ENCODE data around the gene GRIK4. TPM values are rescaled to one million over a fixed set of nuclear protein-coding genes. Genes with fewer than 3 reads are reported as not detected.

The GRIK4 gene
- total and polyA plus RNA-seq, 2 donors (not counting 1 experiment from before 2014, with no cell fraction given) = 0.12 to 0.27 TPM

DNA sequence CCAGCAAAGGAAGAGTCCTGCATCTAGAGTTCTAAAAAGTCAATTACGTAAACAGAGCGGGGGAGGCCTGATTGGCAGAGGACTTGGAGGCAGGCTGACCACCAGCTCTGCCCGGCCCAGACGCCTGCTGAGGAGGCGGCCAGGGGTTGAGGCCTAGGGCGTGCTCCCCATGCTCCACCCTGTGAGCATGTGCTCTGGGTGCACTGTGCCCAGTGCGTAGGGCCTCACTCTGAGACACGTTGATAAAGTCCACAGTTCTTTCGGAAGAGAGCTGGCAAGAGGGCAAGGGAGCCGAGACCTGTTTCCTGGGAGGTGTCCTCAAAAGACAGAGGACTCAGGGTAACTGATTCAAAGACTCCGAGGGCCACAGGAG, 25.2 kb downstream of the GRIK4 start:
- H3K27ac ChIP-seq (ENCODE audit: low read length in 2 of 2) = no peak overlapping the region
- POLR2A ChIA-PET = no interaction called here
- H2AFZ ChIP-seq (ENCODE audit: insufficient read depth, low read depth, low read length, poor library complexity, severe bottlenecking) = no peak overlapping the region
- WGBS (ENCODE audit: insufficient coverage) = 92% methylated on average over 11 of the region's 11 CpGs
- H3K4me2 ChIP-seq (replicated peaks; ENCODE audit: low read depth, low read length, poor library complexity, severe bottlenecking) = no peak overlapping the region
- no peak overlapping the region for H3K4me3 ChIP-seq (ENCODE audit: control extremely low read depth in 1 of 5, extremely low read depth in 1 of 5, insufficient read depth in 1 of 5, low read depth in 2 of 5, low read length in 4 of 5)
- H3K36me3 ChIP-seq (replicated peaks in 1 of 2; ENCODE audit: control extremely low read depth in 1 of 2, control insufficient read depth in 1 of 2, extremely low read depth in 1 of 2, insufficient read depth in 2 of 2, low read length in 1 of 2) = no peaks in the 10 kb centered on the region
- intact Hi-C loops (cut with micrococcal nuclease) = no loop called here
- TF ChIP-seq, protein P1, sequence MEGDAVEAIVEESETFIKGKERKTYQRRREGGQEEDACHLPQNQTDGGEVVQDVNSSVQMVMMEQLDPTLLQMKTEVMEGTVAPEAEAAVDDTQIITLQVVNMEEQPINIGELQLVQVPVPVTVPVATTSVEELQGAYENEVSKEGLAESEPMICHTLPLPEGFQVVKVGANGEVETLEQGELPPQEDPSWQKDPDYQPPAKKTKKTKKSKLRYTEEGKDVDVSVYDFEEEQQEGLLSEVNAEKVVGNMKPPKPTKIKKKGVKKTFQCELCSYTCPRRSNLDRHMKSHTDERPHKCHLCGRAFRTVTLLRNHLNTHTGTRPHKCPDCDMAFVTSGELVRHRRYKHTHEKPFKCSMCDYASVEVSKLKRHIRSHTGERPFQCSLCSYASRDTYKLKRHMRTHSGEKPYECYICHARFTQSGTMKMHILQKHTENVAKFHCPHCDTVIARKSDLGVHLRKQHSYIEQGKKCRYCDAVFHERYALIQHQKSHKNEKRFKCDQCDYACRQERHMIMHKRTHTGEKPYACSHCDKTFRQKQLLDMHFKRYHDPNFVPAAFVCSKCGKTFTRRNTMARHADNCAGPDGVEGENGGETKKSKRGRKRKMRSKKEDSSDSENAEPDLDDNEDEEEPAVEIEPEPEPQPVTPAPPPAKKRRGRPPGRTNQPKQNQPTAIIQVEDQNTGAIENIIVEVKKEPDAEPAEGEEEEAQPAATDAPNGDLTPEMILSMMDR (IDR thresholded peaks at IDR 0.05) = no peak
- TF ChIP-seq EZH2 (IDR thresholded peaks at IDR 0.05; ENCODE audit: borderline replicate concordance, insufficient read depth, low read depth, low read length, poor library complexity, severe bottlenecking) = no peak
- H3K4me1 ChIP-seq (ENCODE audit: control insufficient read depth in 2 of 2, insufficient read depth in 2 of 2, low read length in 2 of 2) = peaks cover 21 to 35% of the 10 kb centered on the region in 2 donors
- no peaks in the 10 kb centered on the region for H4K20me1 ChIP-seq (ENCODE audit: control insufficient read depth, insufficient read depth, low read length, poor library complexity, severe bottlenecking)
- CTCF ChIA-PET = no interaction called here
- Mint-ChIP-seq H3K27me3 (peaks cover 23% of the 10 kb centered on the region), H3K9me3 (ENCODE audit: insufficient read depth) (no peaks in the 10 kb centered on the region), H3K4me3 (no peak overlapping the region), H3K27ac (no peak overlapping the region), H3K4me1 (peaks cover 22% of the 10 kb centered on the region)
- ATAC-seq (ENCODE audit: low read depth) (no peak), DNase-seq (no peak)
- peaks cover 0 to 8% (median 0%) of the 10 kb centered on the region in 3 donors for H3K9me3 ChIP-seq (ENCODE audit: control extremely low read depth in 1 of 3, control insufficient read depth in 2 of 3, insufficient read depth in 1 of 3, low read length in 2 of 3)
- no peaks in the 10 kb centered on the region for H3K27me3 ChIP-seq (replicated peaks in 1 of 4; ENCODE audit: control extremely low read depth in 1 of 4, control insufficient read depth in 3 of 4, insufficient read depth in 4 of 4, low read length in 3 of 4)
- H3K79me2 ChIP-seq (ENCODE audit: control insufficient read depth, insufficient read depth, low read length) = no peaks in the 10 kb centered on the region
- no peak overlapping the region for H3K9ac ChIP-seq (ENCODE audit: low read length)

DNA sequence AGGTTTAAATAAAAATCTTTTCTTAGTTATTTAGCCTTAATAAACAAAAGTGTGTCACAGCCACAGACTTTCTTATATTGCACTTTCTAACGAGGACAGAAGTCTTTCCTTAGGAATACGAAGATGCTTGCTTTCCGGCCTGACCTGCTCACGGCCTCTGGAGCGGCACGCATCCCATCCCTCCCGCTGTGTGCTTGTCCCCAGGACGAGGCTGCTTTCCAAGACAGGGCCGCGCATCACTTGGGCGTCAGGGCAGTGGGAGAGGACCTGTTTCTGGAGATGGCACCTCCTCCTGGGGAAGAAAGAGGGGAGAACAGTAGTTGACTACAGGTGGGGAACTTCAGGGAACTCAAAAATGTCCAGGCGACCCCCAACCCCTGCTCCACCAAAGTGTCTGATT, 26.4 kb downstream of the GRIK4 start:
- Mint-ChIP-seq H3K27me3 (peaks cover 13% of the 10 kb centered on the region), H3K4me3 (no peak overlapping the region), H3K27ac (no peak overlapping the region), H3K9me3 (ENCODE audit: insufficient read depth) (no peaks in the 10 kb centered on the region), H3K4me1 (peaks cover 22% of the 10 kb centered on the region)
- Histone ChIP-seq H3K27ac (ENCODE audit: low read length in 2 of 2) (no peak overlapping the region), H3K36me3 (replicated peaks in 1 of 2; ENCODE audit: control extremely low read depth in 1 of 2, control insufficient read depth in 1 of 2, extremely low read depth in 1 of 2, insufficient read depth in 2 of 2, low read length in 1 of 2) (no peaks in the 10 kb centered on the region), H3K4me1 (ENCODE audit: control insufficient read depth in 2 of 2, insufficient read depth in 2 of 2, low read length in 2 of 2) (peaks cover 21 to 35% of the 10 kb centered on the region in 2 donors), H3K9me3 (ENCODE audit: control extremely low read depth in 1 of 3, control insufficient read depth in 2 of 3, insufficient read depth in 1 of 3, low read length in 2 of 3) (peaks cover 1 to 8% (median 2%) of the 10 kb centered on the region in 3 donors), H3K4me3 (ENCODE audit: control extremely low read depth in 1 of 5, extremely low read depth in 1 of 5, insufficient read depth in 1 of 5, low read depth in 2 of 5, low read length in 4 of 5) (no peak overlapping the region), H3K79me2 (ENCODE audit: control insufficient read depth, insufficient read depth, low read length) (no peaks in the 10 kb centered on the region), H2AFZ (ENCODE audit: insufficient read depth, low read depth, low read length, poor library complexity, severe bottlenecking) (no peak overlapping the region), H4K20me1 (ENCODE audit: control insufficient read depth, insufficient read depth, low read length, poor library complexity, severe bottlenecking) (no peaks in the 10 kb centered on the region), H3K9ac (ENCODE audit: low read length) (no peak overlapping the region), H3K27me3 (replicated peaks in 1 of 4; ENCODE audit: control extremely low read depth in 1 of 4, control insufficient read depth in 3 of 4, insufficient read depth in 4 of 4, low read length in 3 of 4) (no peaks in the 10 kb centered on the region), H3K4me2 (replicated peaks; ENCODE audit: low read depth, low read length, poor library complexity, severe bottlenecking) (no peak overlapping the region)
- intact Hi-C loops (cut with micrococcal nuclease) = no loop called here
- DNase-seq (no peak), ATAC-seq (ENCODE audit: low read depth) (no peak)
- CTCF ChIA-PET = no interaction called here
- POLR2A ChIA-PET = no interaction called here
- TF ChIP-seq, protein P1 (IDR thresholded peaks at IDR 0.05) = no peak
- TF ChIP-seq EZH2 (IDR thresholded peaks at IDR 0.05; ENCODE audit: borderline replicate concordance, insufficient read depth, low read depth, low read length, poor library complexity, severe bottlenecking) = no peak
- 94% methylated on average over 10 of the region's 12 CpGs for WGBS (ENCODE audit: insufficient coverage)
